HepG2 (cell line): Measurements from ENCODE around the gene ZNF783. TPM values are rescaled to one million over a fixed set of nuclear protein-coding genes. Genes with fewer than 3 reads are reported as not detected.
A peak's percentile ranks its signal among the peaks of the same experiment; 100 is the strongest.

Experiments
- BCL6 ChIP-seq: IDR thresholded peaks from 2 replicates; pipeline ENCODE4 v1.6.1; 2016; ENCODE audit warnings: missing genetic modification reagents, missing compliant biosample characterization
- DMTF1 ChIP-seq: sonication (generic); formaldehyde crosslinking; IDR thresholded peaks from 2 replicates; pipeline ENCODE4 v1.4.0; 2020; ENCODE audit warnings: mild to moderate bottlenecking, missing genetic modification reagents
- FOXA3 ChIP-seq: IDR thresholded peaks from 2 replicates; pipeline ENCODE4 v1.6.1; 2016; ENCODE audit warnings: missing genetic modification reagents, missing compliant biosample characterization
- FOXO1 ChIP-seq: sonication (generic); formaldehyde crosslinking; IDR thresholded peaks from 2 replicates; pipeline ENCODE4 v1.4.0; 2020; ENCODE audit warnings: missing genetic modification reagents
- GPN1 ChIP-seq: sonication (generic); formaldehyde crosslinking; IDR thresholded peaks from 2 replicates; pipeline ENCODE4 v1.5.1; 2020; ENCODE audit warnings: missing genetic modification reagents, borderline replicate concordance
- NFIB ChIP-seq: sonication (generic); formaldehyde crosslinking; IDR thresholded peaks from 2 replicates; pipeline ENCODE4 v1.9.0; 2021; ENCODE audit warnings: missing genetic modification reagents, mild to moderate bottlenecking, borderline replicate concordance
- NR2F2 ChIP-seq: IDR thresholded peaks from 2 replicates; pipeline ENCODE4 v1.6.1; 2012; ENCODE audit warnings: low read depth, inconsistent platforms, borderline replicate concordance
- NR2F6 ChIP-seq, 2 experiments: IDR thresholded peaks; 2 replicates each; pipeline ENCODE4 v1.6.1; 2016; ENCODE audit warnings: antibody characterized with exemption in 1 of 2, mild to moderate bottlenecking in 1 of 2
- PHF21A ChIP-seq: sonication (generic); formaldehyde crosslinking; IDR thresholded peaks from 2 replicates; pipeline ENCODE4 v1.5.0; 2020; ENCODE audit warnings: mild to moderate bottlenecking, missing genetic modification reagents
- POLR2AphosphoS2 ChIP-seq: IDR thresholded peaks from 2 replicates; pipeline ENCODE4 v1.6.1; 2011; ENCODE audit warnings: low read depth, low read length, improper control_type of control experiment
- SALL1 ChIP-seq: sonication (generic); formaldehyde crosslinking; IDR thresholded peaks from 2 replicates; pipeline ENCODE4 v1.8.0; 2022; ENCODE audit warnings: mild to moderate bottlenecking, missing genetic modification reagents
- SNAPC5 ChIP-seq: sonication (generic); formaldehyde crosslinking; IDR thresholded peaks from 2 replicates; pipeline ENCODE4 v1.8.1; 2023; ENCODE audit warnings: mild to moderate bottlenecking, missing genetic modification reagents, borderline replicate concordance
- SOX13 ChIP-seq, 3 experiments: fragments of 450-650 bp in 1 of 3; sonication (generic) in 1 of 3; formaldehyde crosslinking in 1 of 3; IDR thresholded peaks in 2 of 3; conservative IDR thresholded peaks in 1 of 3; 2 replicates each; pipeline versions ENCODE4 v1.5.0 to v1.6.1; 2016 to 2020; ENCODE audit warnings: antibody characterized with exemption in 1 of 3, mild to moderate bottlenecking in 1 of 3, missing compliant biosample characterization in 1 of 3, missing genetic modification reagents in 1 of 3, moderate library complexity in 1 of 3
- ZMYM4 ChIP-seq: sonication (generic); formaldehyde crosslinking; IDR thresholded peaks from 2 replicates; pipeline ENCODE4 v1.8.1; 2023; ENCODE audit warnings: mild to moderate bottlenecking, missing genetic modification reagents
- ZNF564 ChIP-seq: sonication (generic); formaldehyde crosslinking; IDR thresholded peaks from 2 replicates; pipeline ENCODE4 v1.8.1; 2023; ENCODE audit warnings: mild to moderate bottlenecking, missing genetic modification reagents
- ZNF749 ChIP-seq: sonication (generic); formaldehyde crosslinking; IDR thresholded peaks from 2 replicates; pipeline ENCODE4 v1.8.0; 2022; ENCODE audit warnings: mild to moderate bottlenecking, missing genetic modification reagents, moderate library complexity, borderline replicate concordance
- polyA plus RNA-seq, 8 experiments: library from polyadenylated mRNA; depleted of rRNA in 3 of 8; stranded (reverse) in 7 of 8; unstranded in 1 of 8; fragments of >200 nt; fragmentation: Illumina TruSeq in 4 of 8; extraction: Trizol in 4 of 8; gene quantifications; 2 replicates each; pipeline versions ENCODE4 v1.2.1 to v1.2.3, GENCODE V29; 2011 to 2016; ENCODE audit warnings: low read depth in 4 of 8, missing spikeins in 1 of 8, mixed read lengths in 1 of 8; ENCODE audit not compliant: insufficient read depth in 1 of 8
- total RNA-seq, 5 experiments: library from RNA; depleted of rRNA; stranded (reverse); fragments of >200 nt; fragmentation: Illumina TruSeq; extraction: Trizol; gene quantifications; 2 replicates each; pipeline ENCODE4 v1.2.3, GENCODE V29; 2016; ENCODE audit warnings: low read depth in 1 of 5
- TF ChIP-seq, protein P1 (sequence below): IDR thresholded peaks from 2 replicates; pipeline ENCODE4 v1.6.1; 2012; ENCODE audit warnings: low read depth, low read length, improper control_type of control experiment
- TF ChIP-seq, protein P2 (sequence below): sonication (generic); formaldehyde crosslinking; IDR thresholded peaks from 2 replicates; pipeline ENCODE4 v1.4.0; 2020; ENCODE audit warnings: missing genetic modification reagents
- TF ChIP-seq, protein P3 (sequence below): sonication (generic); formaldehyde crosslinking; IDR thresholded peaks from 2 replicates; pipeline ENCODE4 v1.8.1; 2023; ENCODE audit warnings: mild to moderate bottlenecking, inconsistent platforms, moderate library complexity, missing genetic modification reagents, borderline replicate concordance

Gene ZNF783
- total and polyA plus RNA-seq, 2 of the 13 experiments (the other 11 are each of a cell fraction or from before 2014, with no cell fraction given) = 4.1 to 5.2 TPM

GRCh38 chr7:149329265-149329664 is 67.3 kb downstream of the ZNF783 start (continued):
- TF ChIP-seq, protein P1, sequence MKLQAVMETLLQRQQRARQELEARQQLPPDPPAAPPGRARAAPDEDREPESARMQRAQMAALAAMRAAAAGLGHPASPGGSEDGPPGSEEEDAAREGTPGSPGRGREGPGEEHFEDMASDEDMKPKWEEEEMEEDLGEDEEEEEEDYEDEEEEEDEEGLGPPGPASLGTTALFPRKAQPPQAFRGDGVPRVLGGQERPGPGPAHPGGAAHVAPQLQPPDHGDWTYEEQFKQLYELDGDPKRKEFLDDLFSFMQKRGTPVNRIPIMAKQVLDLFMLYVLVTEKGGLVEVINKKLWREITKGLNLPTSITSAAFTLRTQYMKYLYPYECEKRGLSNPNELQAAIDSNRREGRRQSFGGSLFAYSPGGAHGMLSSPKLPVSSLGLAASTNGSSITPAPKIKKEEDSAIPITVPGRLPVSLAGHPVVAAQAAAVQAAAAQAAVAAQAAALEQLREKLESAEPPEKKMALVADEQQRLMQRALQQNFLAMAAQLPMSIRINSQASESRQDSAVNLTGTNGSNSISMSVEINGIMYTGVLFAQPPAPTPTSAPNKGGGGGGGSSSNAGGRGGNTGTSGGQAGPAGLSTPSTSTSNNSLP = 0 out of 2 replicates have a peak, but pooled peaks have one; percentile 25
- 0 out of 2 replicates have a peak, but pooled peaks have one; percentile 23 for TF ChIP-seq BCL6 (CRISPR knock-in tag)
- TF ChIP-seq DMTF1 = no peak
- no peak for TF ChIP-seq POLR2AphosphoS2
- TF ChIP-seq SALL1 (CRISPR knock-in tag) = peak; percentile 62; the same call in 1 of the 2 replicates
- no peak for TF ChIP-seq NFIB (CRISPR knock-in tag)
- TF ChIP-seq SOX13 (IDR thresholded peaks at IDR 0.05) = no peak
- TF ChIP-seq SOX13 (CRISPR knock-in tag; conservative IDR thresholded peaks at IDR 0.05 in 1 of 2, IDR thresholded peaks at IDR 0.05 in 1 of 2) = peak in 1 of 2 experiments; percentile 59; a peak in 2 of 4 replicates
- TF ChIP-seq ZNF564 = no peak
- TF ChIP-seq GPN1 (CRISPR knock-in tag) = no peak
- TF ChIP-seq NR2F2 = peak; percentile 38; the same call in 1 of the 2 replicates
- TF ChIP-seq, protein P2, sequence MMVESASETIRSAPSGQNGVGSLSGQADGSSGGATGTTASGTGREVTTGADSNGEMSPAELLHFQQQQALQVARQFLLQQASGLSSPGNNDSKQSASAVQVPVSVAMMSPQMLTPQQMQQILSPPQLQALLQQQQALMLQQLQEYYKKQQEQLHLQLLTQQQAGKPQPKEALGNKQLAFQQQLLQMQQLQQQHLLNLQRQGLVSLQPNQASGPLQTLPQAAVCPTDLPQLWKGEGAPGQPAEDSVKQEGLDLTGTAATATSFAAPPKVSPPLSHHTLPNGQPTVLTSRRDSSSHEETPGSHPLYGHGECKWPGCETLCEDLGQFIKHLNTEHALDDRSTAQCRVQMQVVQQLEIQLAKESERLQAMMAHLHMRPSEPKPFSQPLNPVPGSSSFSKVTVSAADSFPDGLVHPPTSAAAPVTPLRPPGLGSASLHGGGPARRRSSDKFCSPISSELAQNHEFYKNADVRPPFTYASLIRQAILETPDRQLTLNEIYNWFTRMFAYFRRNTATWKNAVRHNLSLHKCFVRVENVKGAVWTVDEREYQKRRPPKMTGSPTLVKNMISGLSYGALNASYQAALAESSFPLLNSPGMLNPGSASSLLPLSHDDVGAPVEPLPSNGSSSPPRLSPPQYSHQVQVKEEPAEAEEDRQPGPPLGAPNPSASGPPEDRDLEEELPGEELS = 0 out of 2 replicates have a peak, but pooled peaks have one; percentile 36
- TF ChIP-seq PHF21A (CRISPR knock-in tag) = peak; percentile 40
- TF ChIP-seq, protein P3, sequence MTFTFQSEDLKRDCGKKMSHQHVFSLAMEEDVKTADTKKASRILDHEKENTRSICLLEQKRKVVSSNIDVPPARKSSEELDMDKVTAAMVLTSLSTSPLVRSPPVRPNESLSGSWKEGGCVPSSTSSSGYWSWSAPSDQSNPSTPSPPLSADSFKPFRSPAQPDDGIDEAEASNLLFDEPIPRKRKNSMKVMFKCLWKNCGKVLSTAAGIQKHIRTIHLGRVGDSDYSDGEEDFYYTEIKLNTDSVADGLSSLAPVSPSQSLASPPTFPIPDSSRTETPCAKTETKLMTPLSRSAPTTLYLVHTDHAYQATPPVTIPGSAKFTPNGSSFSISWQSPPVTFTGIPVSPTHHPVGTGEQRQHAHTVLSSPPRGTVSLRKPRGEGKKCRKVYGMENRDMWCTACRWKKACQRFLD = no peak
- TF ChIP-seq ZNF749 = no peak
- TF ChIP-seq SNAPC5 (CRISPR knock-in tag) = no peak
- peak; percentile 26; the same call in 1 of the 2 replicates for TF ChIP-seq ZMYM4 (CRISPR knock-in tag)
- TF ChIP-seq FOXA3 (CRISPR knock-in tag) = peak; percentile 44; the same call in 1 of the 2 replicates
- TF ChIP-seq FOXO1 = 0 out of 2 replicates have a peak, but pooled peaks have one; percentile 24
- peak; percentile 21; the same call in 1 of the 2 replicates for TF ChIP-seq NR2F6 (IDR thresholded peaks at IDR 0.05)
- no peak for TF ChIP-seq NR2F6 (CRISPR knock-in tag; IDR thresholded peaks at IDR 0.05)
